Caco-2 (cell line): ENCODE results near the gene PFDN2. TPM values are rescaled to one million over a fixed set of nuclear protein-coding genes. Genes with fewer than 3 reads are reported as not detected.

Experiments used
- BruUV-seq: library from RNA; stranded (reverse); fragments of 400-500 nt; replicated peaks from 2 replicates; lab custom pipeline; 2021; lab: Mats Ljungman, UMichigan
- CTCF ChIA-PET: fragments of 300-600 bp; sonication (Branson Sonifier 250); formaldehyde crosslinking; loops from one replicate; lab custom pipeline; 2022; ENCODE audit warnings: antibody characterized with exemption; lab: Charles Lee
- POLR2A ChIA-PET: fragments of 300-600 bp; sonication (Branson Sonifier 250); formaldehyde crosslinking; loops from one replicate; lab custom pipeline; 2022; ENCODE audit warnings: antibody characterized with exemption; lab: Charles Lee
- DNase-seq, 2 experiments: peaks; one replicate each; pipeline versions ENCODE4 v3.0.0 to v3.0.0-alpha.2; 2020 to 2022
- H3K27me3 ChIP-seq: replicated peaks from 2 replicates; pipeline ENCODE4 v1.6.0; 2011; ENCODE audit warnings: low read length; ENCODE audit not compliant: control insufficient read depth, insufficient read depth
- H3K36me3 ChIP-seq: 2 replicates; pipeline ENCODE4 v1.5.1; 2011; ENCODE audit warnings: low read length; ENCODE audit not compliant: control insufficient read depth, insufficient read depth
- H3K4me1 ChIP-seq: fragments of 250-450 bp; sonication (Bioruptor Pico); 2 replicates; pipeline ENCODE4 v1.5.1; 2020; ENCODE audit warnings: mild to moderate bottlenecking
- H3K4me3 ChIP-seq: 2 replicates; pipeline ENCODE4 v1.5.1; 2011; ENCODE audit warnings: low read depth, mild to moderate bottlenecking, control low read depth, low read length
- H3K9me3 ChIP-seq: fragments of 250-450 bp; sonication (Bioruptor Pico); 2 replicates; pipeline ENCODE4 v1.5.1; 2020; ENCODE audit warnings: mild to moderate bottlenecking, moderate library complexity
- H3K27ac Mint-ChIP-seq: one replicate; pipeline ENCODE4 v1.8.0; 2022; ENCODE audit warnings: mixed read lengths; ENCODE audit not compliant: unreplicated experiment
- H3K27me3 Mint-ChIP-seq: one replicate; pipeline ENCODE4 v1.8.0; 2022; ENCODE audit warnings: mixed read lengths; ENCODE audit not compliant: insufficient read depth, unreplicated experiment
- H3K36me3 Mint-ChIP-seq: one replicate; pipeline ENCODE4 v1.8.0; 2022; ENCODE audit warnings: mild to moderate bottlenecking, mixed read lengths; ENCODE audit not compliant: insufficient read depth, unreplicated experiment
- H3K4me1 Mint-ChIP-seq: one replicate; pipeline ENCODE4 v1.8.0; 2022; ENCODE audit warnings: low read depth, mixed read lengths; ENCODE audit not compliant: unreplicated experiment
- H3K4me3 Mint-ChIP-seq: one replicate; pipeline ENCODE4 v1.8.0; 2022; ENCODE audit warnings: mild to moderate bottlenecking, moderate library complexity, mixed read lengths; ENCODE audit not compliant: unreplicated experiment
- H3K9me3 Mint-ChIP-seq: one replicate; pipeline ENCODE4 v1.8.0; 2022; ENCODE audit warnings: mixed read lengths; ENCODE audit not compliant: unreplicated experiment
- CTCF ChIP-seq, 2 experiments: fragments of 200-600 bp in 1 of 2; IDR thresholded peaks; 1 replicate in 1 of 2; 2 replicates in 1 of 2; pipeline versions ENCODE4 v1.5.1 to v1.8.0; 2011 to 2022; ENCODE audit warnings: antibody characterized with exemption in 1 of 2, control low read depth in 1 of 2, inconsistent platforms in 1 of 2, low read depth in 1 of 2, low read length in 1 of 2, mild to moderate bottlenecking in 1 of 2, moderate library complexity in 1 of 2; ENCODE audit not compliant: insufficient read depth in 1 of 2, severe bottlenecking in 1 of 2, unreplicated experiment in 1 of 2
- intact Hi-C: fragments of 100-400 bp; cut with micrococcal nuclease; formaldehyde crosslinking; loops from one replicate; pipeline ENCODE4 v1.10.0; 2022; ENCODE audit not compliant: unreplicated experiment
- total RNA-seq: library from RNA; stranded (reverse); gene quantifications from 2 replicates; pipeline ENCODE4 v1.2.3, GENCODE V29; 2022

The PFDN2 gene
- total RNA-seq, 1 experiment from 2014 or later, result 88.0 TPM

- Mint-ChIP-seq H3K36me3 (peaks cover 20% of the 10 kb centered on the region), H3K9me3 (no peaks in the 10 kb centered on the region), H3K4me3 (no peak overlapping the region), H3K4me1 (peaks cover 16% of the 10 kb centered on the region), H3K27me3 (no peaks in the 10 kb centered on the region), H3K27ac (no peak overlapping the region)
- no peaks in the 10 kb centered on the region for H3K27me3 ChIP-seq
- no peak for DNase-seq
- no peaks in the 10 kb centered on the region for H3K4me1 ChIP-seq
- BruUV-seq, result no TSS peak
- POLR2A ChIA-PET, result no interaction called here
- H3K9me3 ChIP-seq, result no peaks in the 10 kb centered on the region
- H3K4me3 ChIP-seq, result no peak overlapping the region
- H3K36me3 ChIP-seq, result no peaks in the 10 kb centered on the region; the same call in 1 of the 2 replicates
- intact Hi-C loops, result loop anchor here (5.0 kb wide), 2 partner anchors 34 to 144 kb away; partner anchors contain the start of gene ITLN2
- CTCF ChIA-PET, result interaction anchor here (1.4 to 3.9 kb wide), 4 partner anchors 11 to 106 kb away, joined by 11 to 32 read pairs (median 13); partner anchors contain the start of genes ARHGAP30 and F11R
- no peak for TF ChIP-seq CTCF (IDR thresholded peaks at IDR 0.05; ENCODE audit: insufficient read depth in 1 of 2, low read depth in 1 of 2, low read length in 1 of 2, severe bottlenecking in 1 of 2, unreplicated experiment in 1 of 2)
These were observed 21.3 kb downstream of the PFDN2 start for GRCh38 chr1:161096530-161096929.

- Mint-ChIP-seq H3K4me3 (no peak overlapping the region), H3K27me3 (no peaks in the 10 kb centered on the region), H3K27ac (no peak overlapping the region), H3K4me1 (peaks cover 16% of the 10 kb centered on the region), H3K36me3 (peaks cover 16% of the 10 kb centered on the region), H3K9me3 (no peaks in the 10 kb centered on the region)
- no TSS peak for BruUV-seq
- TF ChIP-seq CTCF (IDR thresholded peaks at IDR 0.05; ENCODE audit: insufficient read depth in 1 of 2, low read depth in 1 of 2, low read length in 1 of 2, severe bottlenecking in 1 of 2, unreplicated experiment in 1 of 2), result no peak
- ChIA-PET POLR2A (no interaction called here), CTCF (interaction anchor here (3.9 kb wide), 1 partner anchor 25 kb away, joined by 32 read pairs; the partner anchor contains the start of gene ARHGAP30)
- Histone ChIP-seq H3K27me3 (no peaks in the 10 kb centered on the region), H3K36me3 (no peaks in the 10 kb centered on the region; the same call in 1 of the 2 replicates), H3K4me3 (no peak overlapping the region), H3K9me3 (no peaks in the 10 kb centered on the region), H3K4me1 (no peaks in the 10 kb centered on the region)
- intact Hi-C loops, result loop anchor here (5.0 kb wide), 2 partner anchors 34 to 144 kb away; partner anchors contain the start of gene ITLN2
- DNase-seq, result no peak
These were observed 21.8 kb downstream of the PFDN2 start for GRCh38 chr1:161096015-161096414.

GRCh38 chr1:161095230-161095629 is 22.6 kb downstream of the PFDN2 start:
- CTCF ChIA-PET, result no interaction called here
- TF ChIP-seq CTCF (IDR thresholded peaks at IDR 0.05; ENCODE audit: insufficient read depth in 1 of 2, low read depth in 1 of 2, low read length in 1 of 2, severe bottlenecking in 1 of 2, unreplicated experiment in 1 of 2), result no peak
- no TSS peak for BruUV-seq

More at GRCh38 chr1:161095230-161095629, 22.6 kb downstream of the PFDN2 start:
- H3K36me3 Mint-ChIP-seq, result peaks cover 16% of the 10 kb centered on the region
- H3K27ac Mint-ChIP-seq, result no peak overlapping the region
- no peaks in the 10 kb centered on the region for H3K9me3 Mint-ChIP-seq
- no peaks in the 10 kb centered on the region for H3K9me3 ChIP-seq
- DNase-seq, result no peak
- H3K27me3 ChIP-seq, result no peaks in the 10 kb centered on the region
- H3K4me3 Mint-ChIP-seq, result no peak overlapping the region
- intact Hi-C loops, result loop anchor here (5.0 kb wide), 2 partner anchors 33 to 143 kb away; partner anchors contain the start of gene ITLN2
- no peaks in the 10 kb centered on the region for H3K27me3 Mint-ChIP-seq
- no peaks in the 10 kb centered on the region; the same call in 1 of the 2 replicates for H3K36me3 ChIP-seq
- H3K4me1 Mint-ChIP-seq, result peaks cover 16% of the 10 kb centered on the region
- H3K4me3 ChIP-seq, result no peak overlapping the region
- no peaks in the 10 kb centered on the region for H3K4me1 ChIP-seq
- POLR2A ChIA-PET, result no interaction called here
